Panc1 (cell line): ENCODE measurements around the gene PAPSS2. TPM values are rescaled to one million over a fixed set of nuclear protein-coding genes. Genes with fewer than 3 reads are reported as not detected.

Experiments
- ATAC-seq: fragments of 200-7000 bp; cut with Tn5 transposase; 2 replicates; pipeline ENCODE4 v1.9.1; 2020; ENCODE audit warnings: mild to moderate bottlenecking, moderate library complexity
- BruUV-seq: library from RNA; stranded (reverse); fragments of 400-500 nt; replicated peaks from 2 replicates; lab custom pipeline; 2021; lab: Mats Ljungman, UMichigan
- CTCF ChIA-PET: fragments of 300-600 bp; sonication (Branson Sonifier 250); formaldehyde crosslinking; loops from one replicate; lab custom pipeline; 2022; ENCODE audit warnings: antibody characterized with exemption; lab: Charles Lee
- POLR2A ChIA-PET: fragments of 300-600 bp; sonication (Branson Sonifier 250); formaldehyde crosslinking; loops from one replicate; lab custom pipeline; 2022; ENCODE audit warnings: antibody characterized with exemption; lab: Charles Lee
- DNase-seq: peaks from one replicate; pipeline ENCODE4 v3.0.0-alpha.2; 2010; ENCODE audit warnings: low read depth, low spot score
- H3K27ac ChIP-seq: 2 replicates; pipeline ENCODE4 v1.5.1; 2011; ENCODE audit warnings: mild to moderate bottlenecking, low read length, inconsistent platforms
- H3K27me3 ChIP-seq: fragments of 200-500 bp; sonication (Bioruptor generic); 2 replicates; pipeline ENCODE4 v1.6.0; 2014; ENCODE audit warnings: low read length, inconsistent platforms; ENCODE audit not compliant: control insufficient read depth, insufficient read depth
- H3K36me3 ChIP-seq: fragments of 200-500 bp; sonication (Bioruptor generic); 2 replicates; pipeline ENCODE4 v1.5.1; 2014; ENCODE audit warnings: inconsistent platforms, mild to moderate bottlenecking, low read length, moderate library complexity; ENCODE audit not compliant: control insufficient read depth, insufficient read depth
- H3K4me1 ChIP-seq: 2 replicates; pipeline ENCODE4 v1.5.1; 2011; ENCODE audit warnings: inconsistent platforms, mild to moderate bottlenecking, low read length, moderate library complexity; ENCODE audit not compliant: control insufficient read depth, insufficient read depth
- H3K4me3 ChIP-seq, 2 experiments: 2 replicates each; pipeline ENCODE4 v1.5.1; 2011 to 2012; ENCODE audit warnings: low read depth in 2 of 2, low read length in 2 of 2, mild to moderate bottlenecking in 2 of 2, inconsistent platforms in 1 of 2, moderate library complexity in 1 of 2
- H3K9me3 ChIP-seq: fragments of 200-500 bp; sonication (Bioruptor generic); 2 replicates; pipeline ENCODE4 v1.5.1; 2014; ENCODE audit warnings: low read depth, mild to moderate bottlenecking, inconsistent platforms, low read length, moderate library complexity; ENCODE audit not compliant: control insufficient read depth, insufficient read depth
- CTCF ChIP-seq: fragments of 450-650 bp; IDR thresholded peaks from 2 replicates; pipeline ENCODE4 v1.5.1; 2017; ENCODE audit warnings: mild to moderate bottlenecking
- POLR2AphosphoS5 ChIP-seq: IDR thresholded peaks from 2 replicates; pipeline ENCODE4 v1.6.1; 2012; ENCODE audit warnings: mild to moderate bottlenecking, low read depth, low read length, moderate library complexity
- SIN3A ChIP-seq: IDR thresholded peaks from 2 replicates; pipeline ENCODE4 v1.6.1; 2012; ENCODE audit warnings: low read depth, mild to moderate bottlenecking, low read length, moderate library complexity, borderline replicate concordance; ENCODE audit not compliant: insufficient read depth
- TCF7L2 ChIP-seq: IDR thresholded peaks from 2 replicates; pipeline ENCODE4 v1.6.1; 2011; ENCODE audit warnings: mild to moderate bottlenecking, low read depth, low read length, inconsistent platforms
- in situ Hi-C: cut with HindIII; loops from 2 replicates; pipeline ENCODE4 v1.10.0; 2016; ENCODE audit warnings: low sequenced_read_pairs, low pct_unique_long_range_greater_than_20kb
- intact Hi-C: fragments of 100-400 bp; cut with micrococcal nuclease; formaldehyde crosslinking; loops from one replicate; pipeline ENCODE4 v1.10.0; 2022; ENCODE audit not compliant: unreplicated experiment
- total RNA-seq: library from RNA; stranded (reverse); gene quantifications from one replicate; pipeline ENCODE4 v1.2.1, GENCODE V29; 2021; ENCODE audit not compliant: unreplicated experiment
- TF ChIP-seq, protein P1 (sequence below), 2 experiments: IDR thresholded peaks; 2 replicates each; pipeline ENCODE4 v1.6.1; 2011 to 2012; ENCODE audit warnings: low read depth in 2 of 2, control low read depth in 1 of 2, low read length in 1 of 2, mild to moderate bottlenecking in 1 of 2, moderate library complexity in 1 of 2; ENCODE audit not compliant: insufficient read depth in 1 of 2

The PAPSS2 gene
- total RNA-seq, 1 experiment from 2014 or later = 17.1 TPM

DNA sequence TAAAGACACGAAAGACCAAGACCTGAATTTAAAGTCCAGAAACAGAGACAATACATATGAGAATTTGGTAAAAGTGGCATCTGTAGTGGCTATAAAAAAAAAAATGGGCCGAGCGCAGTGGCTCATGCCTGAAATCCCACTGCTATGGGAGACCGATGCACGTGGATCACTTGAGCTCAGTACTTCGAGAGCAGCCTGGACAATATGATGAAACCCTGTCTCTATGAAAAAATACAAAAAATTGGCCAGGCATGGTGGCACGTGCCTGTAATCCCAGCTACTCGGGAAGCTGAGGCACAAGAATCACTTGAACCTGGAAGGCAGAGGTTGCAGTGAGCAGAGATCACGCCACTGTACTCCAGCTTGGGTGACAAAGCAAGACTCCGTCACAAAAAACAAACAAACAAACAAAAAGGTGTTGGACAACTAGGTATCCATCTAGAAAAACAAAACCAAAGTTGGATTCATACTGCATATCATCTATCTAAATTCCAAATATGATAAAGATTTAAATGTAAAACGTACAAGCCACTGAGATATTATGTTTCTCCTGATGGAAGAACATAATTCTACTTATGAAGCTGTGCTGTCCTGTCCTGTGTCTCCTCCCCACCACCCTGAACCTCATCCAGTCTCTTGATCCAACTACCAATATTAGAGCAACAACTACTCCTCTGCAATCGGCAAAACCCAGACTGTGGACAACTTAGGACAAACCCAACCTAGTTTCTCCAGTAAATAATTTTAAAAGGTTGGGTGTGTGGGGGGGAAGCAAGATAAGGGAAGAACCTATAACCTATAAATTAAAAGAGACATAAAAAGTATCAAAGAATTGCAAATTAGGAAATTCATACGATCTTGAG, 104.6 kb downstream of the PAPSS2 start:
- no peak for DNase-seq
- ChIA-PET CTCF (no interaction called here), POLR2A (no interaction called here)
- TF ChIP-seq CTCF = no peak
- TF ChIP-seq TCF7L2 = no peak
- no peak for TF ChIP-seq SIN3A
- TF ChIP-seq, protein P1, sequence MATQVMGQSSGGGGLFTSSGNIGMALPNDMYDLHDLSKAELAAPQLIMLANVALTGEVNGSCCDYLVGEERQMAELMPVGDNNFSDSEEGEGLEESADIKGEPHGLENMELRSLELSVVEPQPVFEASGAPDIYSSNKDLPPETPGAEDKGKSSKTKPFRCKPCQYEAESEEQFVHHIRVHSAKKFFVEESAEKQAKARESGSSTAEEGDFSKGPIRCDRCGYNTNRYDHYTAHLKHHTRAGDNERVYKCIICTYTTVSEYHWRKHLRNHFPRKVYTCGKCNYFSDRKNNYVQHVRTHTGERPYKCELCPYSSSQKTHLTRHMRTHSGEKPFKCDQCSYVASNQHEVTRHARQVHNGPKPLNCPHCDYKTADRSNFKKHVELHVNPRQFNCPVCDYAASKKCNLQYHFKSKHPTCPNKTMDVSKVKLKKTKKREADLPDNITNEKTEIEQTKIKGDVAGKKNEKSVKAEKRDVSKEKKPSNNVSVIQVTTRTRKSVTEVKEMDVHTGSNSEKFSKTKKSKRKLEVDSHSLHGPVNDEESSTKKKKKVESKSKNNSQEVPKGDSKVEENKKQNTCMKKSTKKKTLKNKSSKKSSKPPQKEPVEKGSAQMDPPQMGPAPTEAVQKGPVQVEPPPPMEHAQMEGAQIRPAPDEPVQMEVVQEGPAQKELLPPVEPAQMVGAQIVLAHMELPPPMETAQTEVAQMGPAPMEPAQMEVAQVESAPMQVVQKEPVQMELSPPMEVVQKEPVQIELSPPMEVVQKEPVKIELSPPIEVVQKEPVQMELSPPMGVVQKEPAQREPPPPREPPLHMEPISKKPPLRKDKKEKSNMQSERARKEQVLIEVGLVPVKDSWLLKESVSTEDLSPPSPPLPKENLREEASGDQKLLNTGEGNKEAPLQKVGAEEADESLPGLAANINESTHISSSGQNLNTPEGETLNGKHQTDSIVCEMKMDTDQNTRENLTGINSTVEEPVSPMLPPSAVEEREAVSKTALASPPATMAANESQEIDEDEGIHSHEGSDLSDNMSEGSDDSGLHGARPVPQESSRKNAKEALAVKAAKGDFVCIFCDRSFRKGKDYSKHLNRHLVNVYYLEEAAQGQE (IDR thresholded peaks at IDR 0.05; ENCODE audit: insufficient read depth in 1 of 2, low read depth in 2 of 2, low read length in 1 of 2) = no peak
- TF ChIP-seq POLR2AphosphoS5 = no peak
- H3K36me3 ChIP-seq = peaks cover 3% of the 10 kb centered on the region; the same call in 1 of the 2 replicates
- no peaks in the 10 kb centered on the region for H3K9me3 ChIP-seq
- H3K27me3 ChIP-seq = no peaks in the 10 kb centered on the region
- in situ Hi-C loops (no loop called here), intact Hi-C loops (no loop called here)
- BruUV-seq = no TSS peak
- no peak overlapping the region for H3K27ac ChIP-seq
- no peak overlapping the region for H3K4me3 ChIP-seq
- ATAC-seq = no peak
- H3K4me1 ChIP-seq = no peaks in the 10 kb centered on the region

GRCh38 chr10:87765666-87766376, 106.1 kb downstream of the PAPSS2 start:
- intact Hi-C loops (no loop called here), in situ Hi-C loops (no loop called here)
- DNase-seq = no peak
- no peak overlapping the region for H3K4me3 ChIP-seq
- TF ChIP-seq POLR2AphosphoS5 (no peak), SIN3A (no peak), CTCF (no peak), TCF7L2 (no peak)
- TF ChIP-seq, protein P1 (IDR thresholded peaks at IDR 0.05; ENCODE audit: insufficient read depth in 1 of 2, low read depth in 2 of 2, low read length in 1 of 2) = no peak
- POLR2A ChIA-PET = no interaction called here
- H3K27me3 ChIP-seq = no peaks in the 10 kb centered on the region
- peaks cover 13% of the 10 kb centered on the region; the same call in 1 of the 2 replicates for H3K36me3 ChIP-seq
- BruUV-seq = no TSS peak
- ATAC-seq = no peak
- H3K9me3 ChIP-seq = no peaks in the 10 kb centered on the region
- CTCF ChIA-PET = no interaction called here
- H3K27ac ChIP-seq = no peak overlapping the region
- H3K4me1 ChIP-seq = no peaks in the 10 kb centered on the region
